OCI-LY1 (cell line): ENCODE data around the gene MT3.

Source experiments
- EZH2 ChIP-seq: fragments of 200-600 bp; sonication (generic), shearing (Covaris generic); IDR thresholded peaks from 2 replicates; pipeline ENCODE4 v1.8.0; 2017; ENCODE audit warnings: borderline replicate concordance, mixed run types, mild to moderate bottlenecking, antibody characterized with exemption, low read length, moderate library complexity, mixed read lengths
- TF ChIP-seq, protein P1 (sequence below): fragments of 200-600 bp; sonication (generic), shearing (Covaris generic); IDR thresholded peaks from 2 replicates; pipeline ENCODE4 v1.5.1; 2017; ENCODE audit warnings: mild to moderate bottlenecking, antibody characterized with exemption, low read length, moderate library complexity, mixed read lengths

DNA sequence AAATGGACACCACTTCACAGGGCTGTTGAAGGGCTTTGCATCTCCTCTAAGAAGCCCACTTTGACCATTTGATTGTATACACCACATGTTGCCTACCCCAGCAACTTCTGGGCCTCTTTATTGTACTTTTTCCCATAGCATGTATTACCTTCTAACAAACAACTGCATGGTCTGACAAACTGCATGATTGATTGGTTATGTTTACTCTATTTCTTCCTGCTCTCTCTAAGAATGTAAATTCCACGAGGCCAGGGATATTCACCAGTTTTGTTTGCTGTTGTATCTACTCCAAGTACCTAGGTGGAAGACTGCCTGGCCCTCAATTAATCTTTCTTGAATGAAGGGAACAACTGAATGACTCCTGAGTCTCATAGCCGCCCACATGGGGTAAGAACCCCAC, 47.3 kb upstream of the MT3 start:
- TF ChIP-seq EZH2 = no peak
- TF ChIP-seq, protein P1, sequence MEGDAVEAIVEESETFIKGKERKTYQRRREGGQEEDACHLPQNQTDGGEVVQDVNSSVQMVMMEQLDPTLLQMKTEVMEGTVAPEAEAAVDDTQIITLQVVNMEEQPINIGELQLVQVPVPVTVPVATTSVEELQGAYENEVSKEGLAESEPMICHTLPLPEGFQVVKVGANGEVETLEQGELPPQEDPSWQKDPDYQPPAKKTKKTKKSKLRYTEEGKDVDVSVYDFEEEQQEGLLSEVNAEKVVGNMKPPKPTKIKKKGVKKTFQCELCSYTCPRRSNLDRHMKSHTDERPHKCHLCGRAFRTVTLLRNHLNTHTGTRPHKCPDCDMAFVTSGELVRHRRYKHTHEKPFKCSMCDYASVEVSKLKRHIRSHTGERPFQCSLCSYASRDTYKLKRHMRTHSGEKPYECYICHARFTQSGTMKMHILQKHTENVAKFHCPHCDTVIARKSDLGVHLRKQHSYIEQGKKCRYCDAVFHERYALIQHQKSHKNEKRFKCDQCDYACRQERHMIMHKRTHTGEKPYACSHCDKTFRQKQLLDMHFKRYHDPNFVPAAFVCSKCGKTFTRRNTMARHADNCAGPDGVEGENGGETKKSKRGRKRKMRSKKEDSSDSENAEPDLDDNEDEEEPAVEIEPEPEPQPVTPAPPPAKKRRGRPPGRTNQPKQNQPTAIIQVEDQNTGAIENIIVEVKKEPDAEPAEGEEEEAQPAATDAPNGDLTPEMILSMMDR = no peak
